ENCODE results near the gene GPATCH4.

GPATCH4 gene

GRCh38 chr1:156579472-156579871, 21.8 kb downstream of the GPATCH4 start, which contains the start of gene TTC24:
Gene TTC24 (plus strand): TSS chr1:156579723. CDS start chr1:156581365, 1,642 bp downstream.
- no peak for TF ChIP-seq CTCF (IDR thresholded peaks at IDR 0.05; ENCODE audit: low read depth, low read length)
- DNase-seq (ENCODE audit: low read depth in 2 of 2) = no peak
- H3K4me3 ChIP-seq (replicated peaks in 1 of 2; ENCODE audit: low read depth in 2 of 2, low read length in 2 of 2) = no peak within 1 kb of the TSS

GRCh38 chr1:156578055-156578454, 23.2 kb downstream of the GPATCH4 start:
- TF ChIP-seq CTCF (IDR thresholded peaks at IDR 0.05; ENCODE audit: low read depth, low read length) = no peak
- no peak for DNase-seq (ENCODE audit: low read depth in 2 of 2)
- H3K4me3 ChIP-seq (replicated peaks in 1 of 2; ENCODE audit: low read depth in 2 of 2, low read length in 2 of 2) = no peak overlapping the region

- DNase-seq (ENCODE audit: low read depth in 2 of 2) = no peak
- TF ChIP-seq CTCF (IDR thresholded peaks at IDR 0.05; ENCODE audit: low read depth, low read length) = no peak
- no peak overlapping the region for H3K4me3 ChIP-seq (replicated peaks in 1 of 2; ENCODE audit: low read depth in 2 of 2, low read length in 2 of 2)
These were observed 23.7 kb downstream of the GPATCH4 start for GRCh38 chr1:156577550-156577949.

GRCh38 chr1:156574039-156574633, 27.1 kb downstream of the GPATCH4 start:
- no peak for DNase-seq (ENCODE audit: low read depth in 2 of 2)

GRCh38 chr1:156572663-156573018, 28.6 kb downstream of the GPATCH4 start:
- peak overlapping the region; percentile 69 to 77 for H3K4me3 ChIP-seq (replicated peaks in 1 of 2; ENCODE audit: low read depth in 2 of 2, low read length in 2 of 2)
- no peak for TF ChIP-seq CTCF (IDR thresholded peaks at IDR 0.05; ENCODE audit: low read depth, low read length)
- no peak for DNase-seq (ENCODE audit: low read depth in 2 of 2)

More at GRCh38 chr1:156574039-156574633, 27.1 kb downstream of the GPATCH4 start:
- no peak for TF ChIP-seq CTCF (IDR thresholded peaks at IDR 0.05; ENCODE audit: low read depth, low read length)
- H3K4me3 ChIP-seq (replicated peaks in 1 of 2; ENCODE audit: low read depth in 2 of 2, low read length in 2 of 2) = no peak overlapping the region

- H3K4me3 ChIP-seq (replicated peaks in 1 of 2; ENCODE audit: low read depth in 2 of 2, low read length in 2 of 2) = peak within 1 kb of the TSS; percentile 69 to 77
- DNase-seq (ENCODE audit: low read depth in 2 of 2) = peak; percentile 84 to 85
- TF ChIP-seq CTCF (IDR thresholded peaks at IDR 0.05; ENCODE audit: low read depth, low read length) = no peak
These were observed 29.2 kb downstream of the GPATCH4 start, which contains the start of gene IQGAP3 for GRCh38 chr1:156571919-156572662. Gene IQGAP3 (minus strand): TSS chr1:156572565. CDS start chr1:156572529, 36 bp downstream.

Data from cardiac fibroblast (primary cell).